ENCODE results near the gene FLVCR2. TPM values are rescaled to one million over a fixed set of nuclear protein-coding genes. Genes with fewer than 3 reads are reported as not detected.

FLVCR2 gene
- total and polyA plus RNA-seq, 2 experiments from 2014 or later: 1.8 to 1.9 TPM

DNA sequence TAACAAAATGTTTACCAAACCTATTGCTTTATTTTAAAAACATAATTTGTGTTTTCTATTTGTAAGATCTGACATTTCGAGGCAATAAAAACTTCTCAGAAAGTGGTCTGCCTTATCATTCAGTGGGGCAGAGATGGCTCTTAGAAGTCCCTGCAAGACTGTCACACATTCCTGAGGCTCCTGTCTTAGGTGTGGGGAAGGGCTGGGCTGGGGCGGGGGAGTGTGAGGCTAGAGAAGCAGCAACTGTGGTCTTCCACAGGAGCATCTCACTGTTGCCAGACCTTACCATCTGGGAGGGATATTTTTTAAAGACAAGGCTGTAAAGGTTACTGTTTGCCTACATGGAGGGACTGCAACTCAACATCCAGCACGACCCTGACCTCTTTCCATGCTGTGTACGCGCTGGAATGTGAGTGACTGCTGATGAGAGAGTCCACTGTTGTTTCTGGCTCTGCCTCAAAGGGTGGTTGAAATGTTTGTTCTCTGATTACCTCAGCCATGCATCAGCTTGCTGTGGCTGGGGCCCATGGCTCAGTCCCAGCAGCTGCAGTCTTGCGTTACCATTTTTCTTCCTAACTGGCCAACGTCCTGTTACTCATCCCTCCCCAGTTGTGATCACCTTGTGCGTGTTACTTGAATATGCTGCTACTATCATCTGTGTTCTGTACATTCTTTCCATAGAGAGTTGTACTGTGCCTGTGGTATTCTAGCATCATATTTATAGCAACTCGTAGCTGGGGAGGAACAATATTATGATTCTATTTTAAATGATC, 69.8 kb downstream of the FLVCR2 start:
- Histone ChIP-seq H3K4me1 (ENCODE audit: low read depth) (peaks cover 14% of the 10 kb centered on the region), H3K4me3 (no peak overlapping the region), H3K36me3 (peaks cover 36% of the 10 kb centered on the region), H3K9me3 (ENCODE audit: low read depth) (no peaks in the 10 kb centered on the region), H3K27me3 (no peaks in the 10 kb centered on the region), H3K27ac (peak overlapping the region; percentile 89)
- DNase-seq (ENCODE audit: low read depth in 1 of 2, low spot score in 1 of 2): peak; percentile 62 to 92
- TF ChIP-seq, protein P1, sequence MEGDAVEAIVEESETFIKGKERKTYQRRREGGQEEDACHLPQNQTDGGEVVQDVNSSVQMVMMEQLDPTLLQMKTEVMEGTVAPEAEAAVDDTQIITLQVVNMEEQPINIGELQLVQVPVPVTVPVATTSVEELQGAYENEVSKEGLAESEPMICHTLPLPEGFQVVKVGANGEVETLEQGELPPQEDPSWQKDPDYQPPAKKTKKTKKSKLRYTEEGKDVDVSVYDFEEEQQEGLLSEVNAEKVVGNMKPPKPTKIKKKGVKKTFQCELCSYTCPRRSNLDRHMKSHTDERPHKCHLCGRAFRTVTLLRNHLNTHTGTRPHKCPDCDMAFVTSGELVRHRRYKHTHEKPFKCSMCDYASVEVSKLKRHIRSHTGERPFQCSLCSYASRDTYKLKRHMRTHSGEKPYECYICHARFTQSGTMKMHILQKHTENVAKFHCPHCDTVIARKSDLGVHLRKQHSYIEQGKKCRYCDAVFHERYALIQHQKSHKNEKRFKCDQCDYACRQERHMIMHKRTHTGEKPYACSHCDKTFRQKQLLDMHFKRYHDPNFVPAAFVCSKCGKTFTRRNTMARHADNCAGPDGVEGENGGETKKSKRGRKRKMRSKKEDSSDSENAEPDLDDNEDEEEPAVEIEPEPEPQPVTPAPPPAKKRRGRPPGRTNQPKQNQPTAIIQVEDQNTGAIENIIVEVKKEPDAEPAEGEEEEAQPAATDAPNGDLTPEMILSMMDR (IDR thresholded peaks at IDR 0.05; ENCODE audit: low read depth, low read length): no peak

DNA sequence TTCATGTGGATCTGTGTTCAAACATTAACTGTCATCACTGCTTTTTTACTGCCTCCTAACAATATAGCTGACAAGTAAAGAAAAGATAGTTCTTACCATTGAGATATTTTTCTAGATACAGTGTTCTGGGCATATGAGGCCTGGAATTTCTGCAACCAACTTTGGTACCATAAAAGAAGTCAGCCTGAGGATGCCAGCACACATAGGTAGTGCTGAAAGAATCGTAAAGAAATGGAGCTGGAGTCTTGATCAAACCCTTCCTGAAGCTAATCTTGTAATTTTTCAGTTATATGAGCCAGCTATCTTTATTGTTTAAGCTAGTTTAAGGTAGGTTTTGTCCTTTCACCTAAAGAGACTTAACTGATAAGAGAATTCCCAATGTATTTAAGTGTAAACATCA, 70.9 kb downstream of the FLVCR2 start:
- peak overlapping the region; percentile 89 for H3K27ac ChIP-seq

GRCh38 chr14:75649773-75650172, 71.4 kb downstream of the FLVCR2 start:
- no peak overlapping the region for H3K4me3 ChIP-seq

More for the DNA sequence above, 70.9 kb downstream of the FLVCR2 start:
- H3K4me3 ChIP-seq: no peak overlapping the region
- TF ChIP-seq, protein P1 (IDR thresholded peaks at IDR 0.05; ENCODE audit: low read depth, low read length): no peak
- H3K4me1 ChIP-seq (ENCODE audit: low read depth): peaks cover 14% of the 10 kb centered on the region
- no peaks in the 10 kb centered on the region for H3K9me3 ChIP-seq (ENCODE audit: low read depth)
- H3K27me3 ChIP-seq: no peaks in the 10 kb centered on the region
- peaks cover 37% of the 10 kb centered on the region for H3K36me3 ChIP-seq
- no peak for DNase-seq (ENCODE audit: low read depth in 1 of 2, low spot score in 1 of 2)

DNA sequence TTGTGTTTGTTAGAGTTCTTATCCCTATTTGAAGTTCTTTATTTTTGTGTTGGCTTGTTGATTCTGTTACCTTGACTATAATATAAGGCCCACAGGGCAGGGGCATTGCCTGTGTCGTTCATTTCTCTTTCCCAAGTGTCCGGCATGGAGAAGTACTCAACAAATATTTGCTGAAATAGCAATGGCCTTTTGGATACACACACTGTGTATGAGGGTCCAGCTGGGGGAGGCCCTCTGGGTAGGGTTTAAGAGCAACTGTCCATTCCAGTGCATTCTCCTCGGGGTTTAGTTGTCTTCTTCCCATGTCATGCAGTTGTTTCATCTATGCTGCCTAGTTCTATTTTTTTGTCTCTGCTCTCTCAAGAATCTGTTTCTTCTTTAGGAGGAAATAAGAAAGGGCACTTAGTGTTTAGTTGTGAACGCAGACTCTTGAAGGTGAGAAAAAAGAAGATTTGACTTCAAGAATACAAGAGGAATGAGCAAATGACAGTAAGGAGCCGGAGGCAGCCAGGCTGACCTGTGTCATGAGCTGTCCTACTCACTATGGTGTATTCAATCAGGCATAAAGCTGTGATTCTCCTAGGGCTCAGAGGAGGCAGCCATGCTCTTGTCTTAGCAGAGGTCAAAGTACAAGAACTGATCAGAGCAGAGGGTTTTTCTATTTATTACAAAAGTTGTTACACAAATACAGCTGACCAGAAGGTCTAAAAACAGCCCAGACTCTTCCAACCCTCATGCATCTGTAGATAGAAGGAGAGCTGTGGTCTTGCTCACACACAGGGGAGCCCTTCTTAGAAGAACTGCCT, 72.0 kb downstream of the FLVCR2 start:
- H3K4me1 ChIP-seq (ENCODE audit: low read depth): peaks cover 14% of the 10 kb centered on the region
- TF ChIP-seq, protein P1 (IDR thresholded peaks at IDR 0.05; ENCODE audit: low read depth, low read length): no peak
- no peaks in the 10 kb centered on the region for H3K9me3 ChIP-seq (ENCODE audit: low read depth)
- no peak overlapping the region for H3K4me3 ChIP-seq
- H3K27ac ChIP-seq: no peak overlapping the region
- DNase-seq (ENCODE audit: low read depth in 1 of 2, low spot score in 1 of 2): no peak
- H3K36me3 ChIP-seq: peaks cover 39% of the 10 kb centered on the region
- no peaks in the 10 kb centered on the region for H3K27me3 ChIP-seq

More at GRCh38 chr14:75649773-75650172, 71.4 kb downstream of the FLVCR2 start:
- Histone ChIP-seq H3K4me1 (ENCODE audit: low read depth) (peaks cover 14% of the 10 kb centered on the region), H3K27me3 (no peaks in the 10 kb centered on the region), H3K27ac (no peak overlapping the region), H3K36me3 (peaks cover 39% of the 10 kb centered on the region), H3K9me3 (ENCODE audit: low read depth) (no peaks in the 10 kb centered on the region)
- TF ChIP-seq, protein P1 (IDR thresholded peaks at IDR 0.05; ENCODE audit: low read depth, low read length): no peak
- no peak for DNase-seq (ENCODE audit: low read depth in 1 of 2, low spot score in 1 of 2)

GRCh38 chr14:75653563-75653962, 75.1 kb downstream of the FLVCR2 start:
- H3K36me3 ChIP-seq: peaks cover 39% of the 10 kb centered on the region
- peaks cover 3% of the 10 kb centered on the region for H3K4me1 ChIP-seq (ENCODE audit: low read depth)
- DNase-seq (ENCODE audit: low read depth in 1 of 2, low spot score in 1 of 2): no peak
- H3K4me3 ChIP-seq: no peak overlapping the region
- no peak overlapping the region for H3K27ac ChIP-seq
- no peaks in the 10 kb centered on the region for H3K27me3 ChIP-seq
- no peaks in the 10 kb centered on the region for H3K9me3 ChIP-seq (ENCODE audit: low read depth)
- TF ChIP-seq, protein P1 (IDR thresholded peaks at IDR 0.05; ENCODE audit: low read depth, low read length): no peak

Measured in cardiac muscle cell (in vitro differentiated cells and primary cell).